Measurements from ENCODE around the gene CXXC4.

CXXC4 gene

GRCh38 chr4:104465619-104466018 lies 29.1 kb downstream of the CXXC4 start:
- no peak for FAIRE-seq
- no peak for DNase-seq (ENCODE audit: insufficient read length, low spot score)
- no peak for TF ChIP-seq POLR2A (IDR thresholded peaks at IDR 0.05; ENCODE audit: low read depth, low read length)

- TF ChIP-seq POLR2A (IDR thresholded peaks at IDR 0.05; ENCODE audit: low read depth, low read length): no peak
- DNase-seq (ENCODE audit: insufficient read length, low spot score) (no peak), FAIRE-seq (no peak)
Measured at GRCh38 chr4:104465201-104465600, 29.5 kb downstream of the CXXC4 start.

DNA sequence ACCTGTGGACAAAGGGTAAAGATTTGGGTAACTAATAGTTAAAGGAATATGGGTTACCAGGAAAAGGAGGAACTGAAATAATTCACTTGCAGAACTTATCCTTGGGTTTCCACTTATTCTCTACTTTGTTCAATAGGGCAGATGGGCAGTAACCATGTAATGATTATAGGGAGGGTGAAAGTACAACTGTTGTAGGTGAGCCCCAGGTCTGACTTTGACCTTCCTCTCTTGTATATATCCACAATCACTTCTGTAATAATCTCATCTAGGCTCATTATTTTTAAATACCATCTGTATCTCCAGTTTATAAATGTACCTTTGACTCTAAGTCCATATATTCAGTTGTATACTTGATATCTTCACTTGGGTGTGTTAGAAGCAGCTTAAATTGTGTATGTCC lies 32.1 kb downstream of the CXXC4 start:
- no peak for TF ChIP-seq POLR2A (IDR thresholded peaks at IDR 0.05; ENCODE audit: low read depth, low read length)
- FAIRE-seq (no peak), DNase-seq (ENCODE audit: insufficient read length, low spot score) (no peak)

DNA sequence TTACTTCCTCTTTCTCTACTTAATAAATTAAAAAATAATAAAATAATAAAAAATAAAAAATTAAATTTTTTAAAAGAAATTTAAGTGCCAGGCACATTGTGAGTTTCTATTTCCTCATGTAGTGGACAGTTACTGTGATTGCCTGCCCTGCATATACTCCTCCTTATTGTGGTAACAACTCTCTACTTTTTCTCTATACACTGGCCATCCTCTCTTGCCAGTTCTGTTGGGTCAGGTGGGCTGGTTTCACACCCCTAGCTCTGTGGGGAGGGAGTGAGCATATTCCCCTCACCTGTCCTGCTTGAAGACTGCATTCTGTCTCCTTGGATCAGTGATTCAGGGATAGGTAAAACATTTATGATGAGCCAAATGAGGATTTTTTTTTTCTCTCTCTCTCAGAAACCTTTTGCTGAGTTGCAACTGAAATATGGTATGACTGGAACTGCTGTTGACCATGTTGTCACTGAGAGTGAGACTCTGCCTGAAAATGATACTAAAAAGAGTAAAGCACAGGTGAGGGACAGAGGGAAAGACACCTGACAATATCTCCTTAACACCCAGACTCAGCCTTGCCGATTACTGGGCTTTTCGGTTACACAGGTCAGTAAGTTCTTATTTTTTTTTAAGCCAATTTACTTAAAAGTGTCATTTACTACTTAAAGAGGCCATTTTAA lies 37.2 kb downstream of the CXXC4 start:
- no peak for DNase-seq (ENCODE audit: insufficient read length, low spot score)
- FAIRE-seq: no peak
- no peak for TF ChIP-seq POLR2A (IDR thresholded peaks at IDR 0.05; ENCODE audit: low read depth, low read length)

GRCh38 chr4:104451573-104451972 lies 43.1 kb downstream of the CXXC4 start:
- no peak for TF ChIP-seq POLR2A (IDR thresholded peaks at IDR 0.05; ENCODE audit: low read depth, low read length)
- FAIRE-seq (no peak), DNase-seq (ENCODE audit: insufficient read length, low spot score) (no peak)

DNA sequence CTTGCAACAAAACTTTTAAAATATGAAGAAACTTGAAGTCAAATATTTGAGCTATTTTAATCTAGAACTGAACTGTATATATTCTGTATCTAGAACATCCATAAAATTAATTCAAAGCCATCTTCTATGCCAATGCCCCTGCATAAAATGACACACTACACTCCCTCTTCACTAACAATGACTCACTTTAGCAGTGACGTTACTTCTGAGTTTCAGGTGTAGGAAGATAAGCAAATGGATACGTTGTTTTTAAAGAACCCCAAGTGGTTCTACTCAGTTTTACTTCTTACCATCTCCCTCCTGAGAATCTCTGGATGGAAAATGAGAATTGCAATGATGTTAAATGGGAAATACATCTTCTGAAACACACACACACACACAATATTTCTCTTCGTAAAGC lies 45.2 kb downstream of the CXXC4 start:
- no peak for FAIRE-seq

GRCh38 chr4:104447294-104447693 lies 47.4 kb downstream of the CXXC4 start:
- FAIRE-seq (no peak), DNase-seq (ENCODE audit: insufficient read length, low spot score) (no peak)
- no peak for TF ChIP-seq POLR2A (IDR thresholded peaks at IDR 0.05; ENCODE audit: low read depth, low read length)

More for the DNA sequence above, 45.2 kb downstream of the CXXC4 start:
- no peak for TF ChIP-seq POLR2A (IDR thresholded peaks at IDR 0.05; ENCODE audit: low read depth, low read length)
- no peak for DNase-seq (ENCODE audit: insufficient read length, low spot score)

GRCh38 chr4:104446431-104447278 lies 48.0 kb downstream of the CXXC4 start:
- no peak for TF ChIP-seq POLR2A (IDR thresholded peaks at IDR 0.05; ENCODE audit: low read depth, low read length)
- FAIRE-seq (no peak), DNase-seq (ENCODE audit: insufficient read length, low spot score) (no peak)

GRCh38 chr4:104444685-104445084 lies 50.0 kb downstream of the CXXC4 start:
- TF ChIP-seq POLR2A (IDR thresholded peaks at IDR 0.05; ENCODE audit: low read depth, low read length): no peak
- FAIRE-seq: no peak

GRCh38 chr4:104436542-104436941 lies 58.2 kb downstream of the CXXC4 start:
- DNase-seq (ENCODE audit: insufficient read length, low spot score) (no peak), FAIRE-seq (no peak)
- no peak for TF ChIP-seq POLR2A (IDR thresholded peaks at IDR 0.05; ENCODE audit: low read depth, low read length)

More at GRCh38 chr4:104444685-104445084, 50.0 kb downstream of the CXXC4 start:
- no peak for DNase-seq (ENCODE audit: insufficient read length, low spot score)

DNA sequence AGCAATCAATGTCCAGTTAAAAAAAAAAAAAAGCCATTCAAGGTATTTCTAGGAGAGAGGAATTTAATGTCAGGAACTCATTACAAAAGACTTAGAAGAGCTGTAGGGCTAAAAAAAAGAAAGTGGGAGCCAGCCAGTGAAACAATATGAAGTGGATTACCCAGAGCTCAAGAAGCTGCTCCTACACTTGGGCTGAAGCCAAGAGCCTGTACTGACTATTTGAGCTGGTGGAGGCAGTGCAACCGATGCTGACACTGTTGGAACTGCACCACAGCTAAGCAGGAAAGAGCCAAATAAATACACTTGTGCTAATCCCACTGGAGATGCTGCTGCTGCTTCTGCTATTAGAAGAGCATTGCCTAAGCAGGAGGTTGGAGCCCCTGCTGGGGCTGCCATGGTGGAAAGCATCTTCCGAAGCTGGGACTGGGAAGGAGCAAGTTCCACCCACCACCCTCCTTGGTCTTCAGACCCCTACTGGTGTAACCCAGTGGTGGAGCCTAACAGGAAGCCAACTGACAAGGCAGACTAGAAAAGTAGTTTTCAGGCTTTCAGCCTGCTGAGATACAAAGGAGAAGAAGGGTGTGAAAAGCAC lies 65.4 kb downstream of the CXXC4 start:
- FAIRE-seq (no peak), DNase-seq (ENCODE audit: insufficient read length, low spot score) (no peak)
- TF ChIP-seq POLR2A (IDR thresholded peaks at IDR 0.05; ENCODE audit: low read depth, low read length): no peak

GRCh38 chr4:104425948-104426347 lies 68.7 kb downstream of the CXXC4 start:
- DNase-seq (ENCODE audit: insufficient read length, low spot score) (no peak), FAIRE-seq (no peak)
- TF ChIP-seq POLR2A (IDR thresholded peaks at IDR 0.05; ENCODE audit: low read depth, low read length): no peak

GRCh38 chr4:104424989-104425388 lies 69.7 kb downstream of the CXXC4 start:
- FAIRE-seq (no peak), DNase-seq (ENCODE audit: insufficient read length, low spot score) (no peak)
- TF ChIP-seq POLR2A (IDR thresholded peaks at IDR 0.05; ENCODE audit: low read depth, low read length): no peak

DNA sequence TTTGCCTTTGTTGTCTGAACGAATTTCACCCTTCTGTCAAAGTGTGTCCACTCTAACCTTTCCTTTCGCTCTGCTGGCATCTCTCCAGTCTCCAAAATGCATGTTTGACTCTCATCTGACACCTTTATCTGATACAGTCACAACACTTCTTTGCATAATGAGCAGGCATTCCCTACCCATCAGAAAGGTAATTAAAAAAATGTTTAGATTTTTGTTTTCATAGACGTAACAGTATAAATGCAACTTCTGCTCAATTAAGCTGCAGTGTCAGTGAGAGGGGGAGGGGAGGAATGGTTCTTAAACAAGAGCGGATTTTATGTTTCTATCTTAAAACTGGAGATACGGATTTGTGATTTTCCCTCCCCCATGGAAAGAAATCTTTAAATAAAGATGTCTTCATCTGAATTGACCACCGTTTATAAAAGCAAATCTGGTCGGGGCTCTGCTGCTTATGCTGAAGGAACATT lies 70.2 kb downstream of the CXXC4 start:
- no peak for FAIRE-seq

More for the DNA sequence above, 70.2 kb downstream of the CXXC4 start:
- no peak for DNase-seq (ENCODE audit: insufficient read length, low spot score)
- no peak for TF ChIP-seq POLR2A (IDR thresholded peaks at IDR 0.05; ENCODE audit: low read depth, low read length)

Data from H54 (cell line).